ENCODE measurements around the gene PDIK1L. TPM values are rescaled to one million over a fixed set of nuclear protein-coding genes. Genes with fewer than 3 reads are reported as not detected.

PDIK1L gene
- total and polyA plus RNA-seq, 2 of the 4 experiments (the other 2 are of a cell fraction), result 1.4 to 3.0 TPM

DNA sequence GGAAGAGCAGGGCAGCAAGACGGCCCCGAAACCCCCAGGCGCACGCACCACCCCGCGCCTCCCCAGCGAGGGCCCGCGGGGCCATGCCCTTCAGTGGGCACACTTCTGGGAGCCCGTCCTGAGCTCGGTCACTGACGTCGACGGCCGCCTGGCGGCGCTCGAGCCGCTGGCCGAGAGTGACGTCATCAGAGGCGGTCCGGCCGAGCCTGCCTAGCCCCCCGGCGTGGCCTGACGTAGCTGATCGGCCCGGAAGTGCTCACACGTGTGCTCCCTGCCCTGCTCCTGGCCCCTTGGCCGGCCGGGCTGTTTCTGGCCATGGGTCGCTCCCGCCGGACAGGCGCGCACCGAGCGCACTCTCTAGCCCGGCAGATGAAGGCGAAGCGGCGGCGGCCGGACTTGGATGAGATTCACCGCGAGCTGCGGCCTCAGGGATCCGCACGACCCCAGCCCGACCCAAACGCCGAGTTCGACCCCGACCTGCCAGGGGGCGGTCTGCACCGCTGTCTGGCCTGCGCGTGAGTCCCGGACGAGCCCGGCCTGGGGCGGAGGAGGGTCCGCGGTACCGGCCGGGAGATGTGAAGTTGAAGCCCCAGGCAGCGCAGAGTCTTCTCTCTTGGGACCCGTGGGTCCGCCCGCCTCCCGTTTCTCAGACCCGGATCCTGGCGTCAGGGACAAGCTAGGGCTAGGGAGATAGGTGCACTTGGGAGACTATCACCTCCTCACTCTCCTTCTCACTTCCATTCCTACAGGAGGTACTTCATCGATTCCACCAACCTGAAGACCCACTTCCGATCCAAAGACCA lies 58.2 kb downstream of the PDIK1L start, which contains the start of gene ZNF593:
ZNF593 (plus strand) TSS at position 240 of the 803 bp plus-strand sequence; CDS start at position 316, 76 bp downstream.
- Histone ChIP-seq H3K14ac (replicated peaks; ENCODE audit: low read depth, low read length) (peak within 1 kb of the TSS; percentile 85), H2AK9ac (replicated peaks; ENCODE audit: low read depth, low read length, poor library complexity) (peak within 1 kb of the TSS; percentile 95), H3K9ac (ENCODE audit: low read depth, low read length) (peak within 1 kb of the TSS; percentile 89), H3K4me3 (ENCODE audit: insufficient read depth, low read depth, low read length) (peak within 1 kb of the TSS; percentile 84), H3K36me3 (ENCODE audit: control insufficient read depth, insufficient read depth, low read length) (0 out of 2 replicates have a peak, but pooled peaks cover 2% of the 10 kb centered on the region), H4K8ac (ENCODE audit: low read depth in 2 of 2, low read length in 2 of 2) (peak within 1 kb of the TSS; percentile 67 to 91), H4K91ac (ENCODE audit: insufficient read depth, low read depth, low read length) (peak within 1 kb of the TSS; percentile 71), H3K18ac (ENCODE audit: low read depth, low read length) (no peak within 1 kb of the TSS; the same call in 1 of the 2 replicates), H2BK5ac (ENCODE audit: low read depth, low read length, poor library complexity, severe bottlenecking) (peak within 1 kb of the TSS; percentile 10), H2BK120ac (ENCODE audit: low read depth, low read length) (no peak within 1 kb of the TSS), H2AFZ (replicated peaks; ENCODE audit: low read length, poor library complexity) (peak within 1 kb of the TSS; percentile 97), H3K4ac (ENCODE audit: low read depth, low read length) (peak within 1 kb of the TSS; percentile 78), H3K23ac (ENCODE audit: low read depth, low read length) (peak within 1 kb of the TSS; percentile 77), H4K20me1 (ENCODE audit: insufficient read depth, low read length) (no peaks in the 10 kb centered on the region), H2AK5ac (ENCODE audit: low read depth, low read length) (peak within 1 kb of the TSS; percentile 88), H2BK15ac (ENCODE audit: low read depth, low read length) (no peak within 1 kb of the TSS), H2BK20ac (ENCODE audit: low read depth, low read length) (no peak within 1 kb of the TSS), H3K79me1 (ENCODE audit: low read depth in 1 of 2, low read length in 2 of 2) (peaks cover 4 to 19% of the 10 kb centered on the region in 2 experiments), H3K9me3 (ENCODE audit: control insufficient read depth, insufficient read depth, low read length) (no peaks in the 10 kb centered on the region), H4K5ac (ENCODE audit: low read depth, low read length) (peak within 1 kb of the TSS; percentile 59), H3K56ac (ENCODE audit: extremely low read depth, insufficient read depth, low read length) (peak within 1 kb of the TSS; percentile 38; the same call in 1 of the 2 replicates), H3K27me3 (ENCODE audit: control insufficient read depth, insufficient read depth, low read length) (no peaks in the 10 kb centered on the region; the same call in 1 of the 2 replicates), H3K4me2 (ENCODE audit: low read depth, low read length) (peak within 1 kb of the TSS; percentile 91), H3K9me1 (ENCODE audit: insufficient read depth, low read length) (peaks cover 6% of the 10 kb centered on the region; the same call in 1 of the 2 replicates), H3K27ac (ENCODE audit: insufficient read depth, low read length) (peak within 1 kb of the TSS; percentile 66), H3K4me1 (ENCODE audit: control insufficient read depth, insufficient read depth, low read length) (peaks cover 5% of the 10 kb centered on the region; the same call in 1 of the 2 replicates)
- intact Hi-C loops (cut with micrococcal nuclease) (loop anchor here (1.0 to 5.0 kb wide), 3 partner anchors 62 to 221 kb away; partner anchors contain the start of gene CEP85), in situ Hi-C loops (cut with MboI; ENCODE audit: low sequenced_read_pairs) (no loop called here), dilution Hi-C loops (cut with HindIII; ENCODE audit: low sequenced_read_pairs, unreplicated experiment) (no loop called here)
- ATAC-seq (ENCODE audit: low read depth), result peak; percentile 96
- 1% methylated on average over 51 of the region's 76 CpGs; no CpG with 5 or more reads in 1 of the 2 experiments for WGBS, 2 experiments (ENCODE audit: extremely low coverage in 2 of 2, insufficient read length in 1 of 2)
- POLR2A ChIA-PET (ENCODE audit: unreplicated experiment), result no interaction called here
- CTCF ChIA-PET, result interaction anchor here (0.5 to 1.8 kb wide), 14 partner anchors 9 to 269 kb away, joined by 3 to 8 read pairs (median 3); partner anchors contain the start of gene CEP85
- peak; percentile 90 for DNase-seq
- TSS peak; percentile 66 for BruUV-seq (replicated peaks)
- TF ChIP-seq, protein P1, sequence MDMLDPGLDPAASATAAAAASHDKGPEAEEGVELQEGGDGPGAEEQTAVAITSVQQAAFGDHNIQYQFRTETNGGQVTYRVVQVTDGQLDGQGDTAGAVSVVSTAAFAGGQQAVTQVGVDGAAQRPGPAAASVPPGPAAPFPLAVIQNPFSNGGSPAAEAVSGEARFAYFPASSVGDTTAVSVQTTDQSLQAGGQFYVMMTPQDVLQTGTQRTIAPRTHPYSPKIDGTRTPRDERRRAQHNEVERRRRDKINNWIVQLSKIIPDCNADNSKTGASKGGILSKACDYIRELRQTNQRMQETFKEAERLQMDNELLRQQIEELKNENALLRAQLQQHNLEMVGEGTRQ (IDR thresholded peaks at IDR 0.05; ENCODE audit: low read depth, low read length), result peak; percentile 65; the same call in 1 of the 2 replicates
- peak; percentile 56 for TF ChIP-seq FOS (IDR thresholded peaks at IDR 0.05; ENCODE audit: low read depth, low read length)
- TF ChIP-seq MAZ (IDR thresholded peaks at IDR 0.05; ENCODE audit: borderline replicate concordance, low read depth, low read length), result peak; percentile 91
- no peak for TF ChIP-seq MAFK (IDR thresholded peaks at IDR 0.05; ENCODE audit: low read depth, low read length)
- no peak for TF ChIP-seq CEBPB (IDR thresholded peaks at IDR 0.05; ENCODE audit: low read depth, low read length)
- no peak for TF ChIP-seq RCOR1 (IDR thresholded peaks at IDR 0.05; ENCODE audit: insufficient replicate concordance, low read length)
- TF ChIP-seq RAD21 (IDR thresholded peaks at IDR 0.05; ENCODE audit: low read length), result peak; percentile 55
- TF ChIP-seq CHD1 (IDR thresholded peaks at IDR 0.05; ENCODE audit: low read depth, low read length), result no peak
- TF ChIP-seq MXI1 (IDR thresholded peaks at IDR 0.05; ENCODE audit: borderline replicate concordance, low read depth, low read length), result peak; percentile 98
- TF ChIP-seq, protein P2, sequence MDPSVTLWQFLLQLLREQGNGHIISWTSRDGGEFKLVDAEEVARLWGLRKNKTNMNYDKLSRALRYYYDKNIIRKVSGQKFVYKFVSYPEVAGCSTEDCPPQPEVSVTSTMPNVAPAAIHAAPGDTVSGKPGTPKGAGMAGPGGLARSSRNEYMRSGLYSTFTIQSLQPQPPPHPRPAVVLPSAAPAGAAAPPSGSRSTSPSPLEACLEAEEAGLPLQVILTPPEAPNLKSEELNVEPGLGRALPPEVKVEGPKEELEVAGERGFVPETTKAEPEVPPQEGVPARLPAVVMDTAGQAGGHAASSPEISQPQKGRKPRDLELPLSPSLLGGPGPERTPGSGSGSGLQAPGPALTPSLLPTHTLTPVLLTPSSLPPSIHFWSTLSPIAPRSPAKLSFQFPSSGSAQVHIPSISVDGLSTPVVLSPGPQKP (IDR thresholded peaks at IDR 0.05; ENCODE audit: borderline replicate concordance, low read depth, low read length), result 0 out of 2 replicates have a peak, but pooled peaks have one; percentile 17
- peak; percentile 77 for TF ChIP-seq POLR2A (IDR thresholded peaks at IDR 0.05; ENCODE audit: low read depth, low read length)
- TF ChIP-seq RFX5 (IDR thresholded peaks at IDR 0.05; ENCODE audit: low read depth, low read length), result 0 out of 2 replicates have a peak, but pooled peaks have one; percentile 17
- TF ChIP-seq, protein P3, sequence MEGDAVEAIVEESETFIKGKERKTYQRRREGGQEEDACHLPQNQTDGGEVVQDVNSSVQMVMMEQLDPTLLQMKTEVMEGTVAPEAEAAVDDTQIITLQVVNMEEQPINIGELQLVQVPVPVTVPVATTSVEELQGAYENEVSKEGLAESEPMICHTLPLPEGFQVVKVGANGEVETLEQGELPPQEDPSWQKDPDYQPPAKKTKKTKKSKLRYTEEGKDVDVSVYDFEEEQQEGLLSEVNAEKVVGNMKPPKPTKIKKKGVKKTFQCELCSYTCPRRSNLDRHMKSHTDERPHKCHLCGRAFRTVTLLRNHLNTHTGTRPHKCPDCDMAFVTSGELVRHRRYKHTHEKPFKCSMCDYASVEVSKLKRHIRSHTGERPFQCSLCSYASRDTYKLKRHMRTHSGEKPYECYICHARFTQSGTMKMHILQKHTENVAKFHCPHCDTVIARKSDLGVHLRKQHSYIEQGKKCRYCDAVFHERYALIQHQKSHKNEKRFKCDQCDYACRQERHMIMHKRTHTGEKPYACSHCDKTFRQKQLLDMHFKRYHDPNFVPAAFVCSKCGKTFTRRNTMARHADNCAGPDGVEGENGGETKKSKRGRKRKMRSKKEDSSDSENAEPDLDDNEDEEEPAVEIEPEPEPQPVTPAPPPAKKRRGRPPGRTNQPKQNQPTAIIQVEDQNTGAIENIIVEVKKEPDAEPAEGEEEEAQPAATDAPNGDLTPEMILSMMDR (conservative IDR thresholded peaks at IDR 0.05; ENCODE audit: low read depth, low read length), result peak; percentile 98

Measured in IMR-90 (cell line).